NB4 (cell line): ENCODE data around the gene MAP4K1.
"Not testable (repeated sequence)": the region's sequence is repeated elsewhere in the genome, so short reads cannot be mapped to it uniquely, and the experiment has no call there.

ENCODE experiments used
- CTCF ChIP-seq: IDR thresholded peaks from one replicate; pipeline ENCODE4 v1.5.1; 2012; ENCODE audit warnings: low read depth, low read length
- POLR2A ChIP-seq: IDR thresholded peaks from 2 replicates; pipeline ENCODE4 v1.6.1; 2011; ENCODE audit warnings: mild to moderate bottlenecking; ENCODE audit not compliant: insufficient read length; ENCODE audit errors: extremely low read depth
- TF ChIP-seq, protein P1 (sequence below): IDR thresholded peaks from 2 replicates; pipeline ENCODE4 v1.6.1; 2011; ENCODE audit warnings: low read depth, low read length

DNA sequence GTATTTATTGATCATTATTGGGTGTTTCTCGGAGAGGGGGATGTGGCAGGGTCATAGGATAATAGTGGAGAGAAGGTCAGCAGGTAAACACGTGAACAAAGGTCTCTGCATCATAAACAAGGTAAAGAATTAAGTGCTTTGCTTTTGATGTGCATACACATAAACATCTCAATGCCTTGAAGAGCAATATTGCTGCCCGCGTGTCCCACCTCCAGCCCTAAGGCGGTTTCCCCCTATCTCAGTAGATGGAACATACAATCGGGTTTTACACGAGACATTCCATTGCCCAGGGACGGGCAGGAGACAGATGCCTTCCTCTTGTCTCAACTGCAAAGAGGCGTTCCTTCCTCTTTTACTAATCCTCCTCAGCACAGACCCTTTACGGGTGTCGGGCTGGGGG, 13.5 kb upstream of the MAP4K1 start:
- not testable (repeated sequence) for TF ChIP-seq CTCF, POLR2A
- TF ChIP-seq, protein P1, sequence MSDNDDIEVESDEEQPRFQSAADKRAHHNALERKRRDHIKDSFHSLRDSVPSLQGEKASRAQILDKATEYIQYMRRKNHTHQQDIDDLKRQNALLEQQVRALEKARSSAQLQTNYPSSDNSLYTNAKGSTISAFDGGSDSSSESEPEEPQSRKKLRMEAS: not testable (repeated sequence)
